ENCODE data around the gene NUP210. TPM values are rescaled to one million over a fixed set of nuclear protein-coding genes. Genes with fewer than 3 reads are reported as not detected.

NUP210 gene
- total and polyA plus RNA-seq, 2 of the 13 experiments (the other 11 are each of a cell fraction or from before 2014, with no cell fraction given) = 31.6 to 35.2 TPM

DNA sequence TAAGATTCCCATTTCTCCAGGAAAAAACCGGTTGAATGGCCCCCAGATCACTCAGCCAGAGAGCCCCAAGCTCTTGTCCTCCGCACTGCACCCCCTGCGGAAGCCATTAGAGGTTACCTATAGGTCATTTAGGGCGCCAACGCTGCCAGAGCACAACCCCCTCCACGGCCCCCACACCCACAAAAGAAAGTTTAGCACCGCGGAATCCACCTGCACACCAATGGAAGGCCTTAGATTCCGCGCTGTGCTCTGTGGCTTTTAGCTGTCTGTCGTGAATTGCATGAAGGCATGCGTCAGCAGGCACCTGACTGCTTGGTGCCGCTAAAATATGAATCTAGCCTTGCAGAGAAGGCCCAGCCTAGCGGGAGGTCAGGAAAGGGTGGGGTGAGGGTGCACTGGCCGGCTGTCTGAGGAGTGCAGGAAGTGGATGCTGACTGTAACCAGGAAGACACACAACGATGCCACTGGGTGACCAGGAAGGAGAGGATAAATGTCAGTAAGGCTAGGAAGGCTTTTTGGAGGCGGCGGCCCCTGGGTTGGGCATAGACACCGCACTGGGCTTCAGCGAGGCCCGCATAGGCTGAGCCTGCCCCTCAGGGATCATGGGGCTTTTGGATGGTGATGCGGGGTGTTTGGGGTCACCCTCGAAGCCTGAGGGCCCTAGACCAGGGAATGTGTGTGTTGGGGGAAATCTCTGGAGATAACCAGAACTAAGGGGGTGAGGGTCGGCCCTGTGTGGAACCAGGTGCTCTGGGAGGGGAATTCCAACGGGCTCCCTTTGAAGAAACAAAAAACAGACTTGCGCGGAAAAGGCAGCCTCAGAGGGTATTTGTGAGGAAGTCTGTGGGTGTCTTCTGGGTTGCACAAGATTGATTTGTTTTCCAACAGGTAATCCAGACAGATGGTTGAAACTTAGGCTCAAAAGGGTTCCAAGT, 976 bp upstream of the NUP210 start (continued):
- TF ChIP-seq HINFP (CRISPR knock-in tag; IDR thresholded peaks at IDR 0.05; ENCODE audit: low read depth) = no peak
- TF ChIP-seq, protein P1, sequence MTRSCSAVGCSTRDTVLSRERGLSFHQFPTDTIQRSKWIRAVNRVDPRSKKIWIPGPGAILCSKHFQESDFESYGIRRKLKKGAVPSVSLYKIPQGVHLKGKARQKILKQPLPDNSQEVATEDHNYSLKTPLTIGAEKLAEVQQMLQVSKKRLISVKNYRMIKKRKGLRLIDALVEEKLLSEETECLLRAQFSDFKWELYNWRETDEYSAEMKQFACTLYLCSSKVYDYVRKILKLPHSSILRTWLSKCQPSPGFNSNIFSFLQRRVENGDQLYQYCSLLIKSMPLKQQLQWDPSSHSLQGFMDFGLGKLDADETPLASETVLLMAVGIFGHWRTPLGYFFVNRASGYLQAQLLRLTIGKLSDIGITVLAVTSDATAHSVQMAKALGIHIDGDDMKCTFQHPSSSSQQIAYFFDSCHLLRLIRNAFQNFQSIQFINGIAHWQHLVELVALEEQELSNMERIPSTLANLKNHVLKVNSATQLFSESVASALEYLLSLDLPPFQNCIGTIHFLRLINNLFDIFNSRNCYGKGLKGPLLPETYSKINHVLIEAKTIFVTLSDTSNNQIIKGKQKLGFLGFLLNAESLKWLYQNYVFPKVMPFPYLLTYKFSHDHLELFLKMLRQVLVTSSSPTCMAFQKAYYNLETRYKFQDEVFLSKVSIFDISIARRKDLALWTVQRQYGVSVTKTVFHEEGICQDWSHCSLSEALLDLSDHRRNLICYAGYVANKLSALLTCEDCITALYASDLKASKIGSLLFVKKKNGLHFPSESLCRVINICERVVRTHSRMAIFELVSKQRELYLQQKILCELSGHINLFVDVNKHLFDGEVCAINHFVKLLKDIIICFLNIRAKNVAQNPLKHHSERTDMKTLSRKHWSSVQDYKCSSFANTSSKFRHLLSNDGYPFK (CRISPR knock-in tag; IDR thresholded peaks at IDR 0.05; ENCODE audit: borderline replicate concordance) = no peak; the same call in 1 of the 2 replicates
- TF ChIP-seq THAP11 (CRISPR knock-in tag; IDR thresholded peaks at IDR 0.05) = no peak
- TF ChIP-seq RCOR2 (CRISPR knock-in tag; IDR thresholded peaks at IDR 0.05) = no peak
- TF ChIP-seq NKX3-1 (CRISPR knock-in tag; IDR thresholded peaks at IDR 0.05) = no peak
- TF ChIP-seq DMAP1 (CRISPR knock-in tag; IDR thresholded peaks at IDR 0.05) = peak; percentile 1; the same call in 1 of the 2 replicates
- peak; percentile 53; the same call in 1 of the 2 replicates for TF ChIP-seq RARA (CRISPR knock-in tag; IDR thresholded peaks at IDR 0.05)
- TF ChIP-seq ZNF543 (CRISPR knock-in tag; IDR thresholded peaks at IDR 0.05) = 0 out of 2 replicates have a peak, but pooled peaks have one; percentile 0
- no peak for TF ChIP-seq SRF (IDR thresholded peaks at IDR 0.05; ENCODE audit: low read depth, low read length)
- TF ChIP-seq KMT2B (CRISPR knock-in tag; IDR thresholded peaks at IDR 0.05) = no peak
- TF ChIP-seq, protein P2, sequence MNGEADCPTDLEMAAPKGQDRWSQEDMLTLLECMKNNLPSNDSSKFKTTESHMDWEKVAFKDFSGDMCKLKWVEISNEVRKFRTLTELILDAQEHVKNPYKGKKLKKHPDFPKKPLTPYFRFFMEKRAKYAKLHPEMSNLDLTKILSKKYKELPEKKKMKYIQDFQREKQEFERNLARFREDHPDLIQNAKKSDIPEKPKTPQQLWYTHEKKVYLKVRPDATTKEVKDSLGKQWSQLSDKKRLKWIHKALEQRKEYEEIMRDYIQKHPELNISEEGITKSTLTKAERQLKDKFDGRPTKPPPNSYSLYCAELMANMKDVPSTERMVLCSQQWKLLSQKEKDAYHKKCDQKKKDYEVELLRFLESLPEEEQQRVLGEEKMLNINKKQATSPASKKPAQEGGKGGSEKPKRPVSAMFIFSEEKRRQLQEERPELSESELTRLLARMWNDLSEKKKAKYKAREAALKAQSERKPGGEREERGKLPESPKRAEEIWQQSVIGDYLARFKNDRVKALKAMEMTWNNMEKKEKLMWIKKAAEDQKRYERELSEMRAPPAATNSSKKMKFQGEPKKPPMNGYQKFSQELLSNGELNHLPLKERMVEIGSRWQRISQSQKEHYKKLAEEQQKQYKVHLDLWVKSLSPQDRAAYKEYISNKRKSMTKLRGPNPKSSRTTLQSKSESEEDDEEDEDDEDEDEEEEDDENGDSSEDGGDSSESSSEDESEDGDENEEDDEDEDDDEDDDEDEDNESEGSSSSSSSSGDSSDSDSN (CRISPR knock-in tag; IDR thresholded peaks at IDR 0.05) = no peak
- TF ChIP-seq, protein P3, sequence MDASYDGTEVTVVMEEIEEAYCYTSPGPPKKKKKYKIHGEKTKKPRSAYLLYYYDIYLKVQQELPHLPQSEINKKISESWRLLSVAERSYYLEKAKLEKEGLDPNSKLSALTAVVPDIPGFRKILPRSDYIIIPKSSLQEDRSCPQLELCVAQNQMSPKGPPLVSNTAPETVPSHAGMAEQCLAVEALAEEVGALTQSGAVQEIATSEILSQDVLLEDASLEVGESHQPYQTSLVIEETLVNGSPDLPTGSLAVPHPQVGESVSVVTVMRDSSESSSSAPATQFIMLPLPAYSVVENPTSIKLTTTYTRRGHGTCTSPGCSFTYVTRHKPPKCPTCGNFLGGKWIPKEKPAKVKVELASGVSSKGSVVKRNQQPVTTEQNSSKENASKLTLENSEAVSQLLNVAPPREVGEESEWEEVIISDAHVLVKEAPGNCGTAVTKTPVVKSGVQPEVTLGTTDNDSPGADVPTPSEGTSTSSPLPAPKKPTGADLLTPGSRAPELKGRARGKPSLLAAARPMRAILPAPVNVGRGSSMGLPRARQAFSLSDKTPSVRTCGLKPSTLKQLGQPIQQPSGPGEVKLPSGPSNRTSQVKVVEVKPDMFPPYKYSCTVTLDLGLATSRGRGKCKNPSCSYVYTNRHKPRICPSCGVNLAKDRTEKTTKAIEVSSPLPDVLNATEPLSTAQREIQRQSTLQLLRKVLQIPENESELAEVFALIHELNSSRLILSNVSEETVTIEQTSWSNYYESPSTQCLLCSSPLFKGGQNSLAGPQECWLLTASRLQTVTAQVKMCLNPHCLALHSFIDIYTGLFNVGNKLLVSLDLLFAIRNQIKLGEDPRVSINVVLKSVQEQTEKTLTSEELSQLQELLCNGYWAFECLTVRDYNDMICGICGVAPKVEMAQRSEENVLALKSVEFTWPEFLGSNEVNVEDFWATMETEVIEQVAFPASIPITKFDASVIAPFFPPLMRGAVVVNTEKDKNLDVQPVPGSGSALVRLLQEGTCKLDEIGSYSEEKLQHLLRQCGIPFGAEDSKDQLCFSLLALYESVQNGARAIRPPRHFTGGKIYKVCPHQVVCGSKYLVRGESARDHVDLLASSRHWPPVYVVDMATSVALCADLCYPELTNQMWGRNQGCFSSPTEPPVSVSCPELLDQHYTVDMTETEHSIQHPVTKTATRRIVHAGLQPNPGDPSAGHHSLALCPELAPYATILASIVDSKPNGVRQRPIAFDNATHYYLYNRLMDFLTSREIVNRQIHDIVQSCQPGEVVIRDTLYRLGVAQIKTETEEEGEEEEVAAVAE (CRISPR knock-in tag; IDR thresholded peaks at IDR 0.05; ENCODE audit: borderline replicate concordance) = no peak
- TF ChIP-seq ETV5 (CRISPR knock-in tag; IDR thresholded peaks at IDR 0.05; ENCODE audit: borderline replicate concordance) = peak; percentile 33; the same call in 1 of the 2 replicates
- no peak for TF ChIP-seq ATF4 (CRISPR knock-in tag; IDR thresholded peaks at IDR 0.05)
- no peak for TF ChIP-seq ZNF883 (CRISPR knock-in tag; IDR thresholded peaks at IDR 0.05; ENCODE audit: not compliant biosample characterization)
- no peak for TF ChIP-seq ZNF616 (CRISPR knock-in tag; IDR thresholded peaks at IDR 0.05; ENCODE audit: low read depth)

Data from HepG2 (cell line).